Sigmoid colon (tissue), 7 donors: ENCODE measurements around the gene RHO. TPM values are rescaled to one million over a fixed set of nuclear protein-coding genes. Genes with fewer than 3 reads are reported as not detected.

ENCODE experiments used
- DNase-seq: peaks from one replicate; pipeline ENCODE4 v3.0.0-alpha.2; 2019
- H3K27ac ChIP-seq, 4 donors: fragments of 200-600 bp; sonication (generic); one replicate each; pipeline ENCODE4 v1.5.1; 2016 to 2019; ENCODE audit warnings: mild to moderate bottlenecking in 1 of 4
- H3K27me3 ChIP-seq, 3 donors: fragments of 200-600 bp; sonication (generic); one replicate each; pipeline ENCODE4 v1.5.1; 2019; ENCODE audit warnings: mild to moderate bottlenecking in 1 of 3
- H3K36me3 ChIP-seq, 4 donors: fragments of 200-600 bp; sonication (generic); one replicate each; pipeline ENCODE4 v1.5.1; 2016 to 2019
- H3K4me1 ChIP-seq, 4 donors: fragments of 200-600 bp; sonication (generic); one replicate each; pipeline ENCODE4 v1.5.1; 2017 to 2019
- H3K4me3 ChIP-seq, 4 donors: fragments of 200-600 bp; sonication (generic); one replicate each; pipeline ENCODE4 v1.5.1; 2017 to 2019; ENCODE audit warnings: mild to moderate bottlenecking in 2 of 4, moderate library complexity in 1 of 4
- H3K9me3 ChIP-seq, 4 donors: fragments of 200-600 bp in 3 of 4; sonication (generic) in 3 of 4; one replicate each; pipeline versions ENCODE4 v1.5.1 to v1.6.1; 2013 to 2019
- EP300 ChIP-seq, 4 donors: sonication (generic); formaldehyde crosslinking; IDR thresholded peaks; one replicate each; pipeline ENCODE4 v1.6.1; 2017; ENCODE audit warnings: antibody characterized with exemption in 4 of 4
- POLR2A ChIP-seq, 2 donors: fragments of 450-650 bp; IDR thresholded peaks; one replicate each; pipeline ENCODE4 v1.6.1; 2016; ENCODE audit warnings: antibody characterized with exemption in 2 of 2, mild to moderate bottlenecking in 2 of 2, moderate library complexity in 2 of 2
- POLR2AphosphoS5 ChIP-seq, 4 donors: sonication (generic); formaldehyde crosslinking; IDR thresholded peaks; one replicate each; pipeline ENCODE4 v1.6.1; 2017; ENCODE audit warnings: antibody characterized with exemption in 4 of 4
- WGBS, 2 donors: extraction: QIAGEN DNeasy Blood & Tissue Kit; methylation state at CpG; one replicate each; pipeline ENCODE4 v1.1.7; 2013; 5-methylcytosine and 5-hydroxymethylcytosine counted together
- intact Hi-C: fragments of 100-400 bp; cut with DNase I; formaldehyde crosslinking; loops from one replicate; pipeline ENCODE4 v1.15.1; 2023
- polyA plus RNA-seq, 3 donors: library from polyadenylated mRNA; stranded (reverse); fragments of 200-250 nt; gene quantifications; one replicate each; pipeline ENCODE4 v1.2.3, GENCODE V29; 2013
- total RNA-seq, 4 donors: library from RNA; depleted of rRNA; stranded (reverse); fragments of >200 nt; gene quantifications; one replicate each; pipeline ENCODE4 v1.1.0, GENCODE V29; 2016
- TF ChIP-seq, protein P1 (sequence below), 4 experiments: fragments of 450-650 bp in 3 of 4; fragments of 200-600 bp in 1 of 4; IDR thresholded peaks; one replicate each; pipeline ENCODE4 v1.5.1; 2016 to 2019; ENCODE audit warnings: antibody characterized with exemption in 4 of 4, mild to moderate bottlenecking in 3 of 4, moderate library complexity in 2 of 4
- donor health status: healthy with polysubstance abuse.
- donor health status: Bipolar disorder and iron deficiency.
- donor health status: healthy.

RHO gene
- total and polyA plus RNA-seq, 7 donors, result not detected

GRCh38 chr3:129559565-129560079, 31.2 kb downstream of the RHO start:
- intact Hi-C loops, result loop anchor here (5.0 kb wide), 1 partner anchor 38 kb away; no protein-coding TSS in a partner anchor
- Histone ChIP-seq H3K4me3 (no peak overlapping the region), H3K36me3 (peaks cover 0 to 17% (median 2%) of the 10 kb centered on the region in 4 donors), H3K9me3 (no peaks in the 10 kb centered on the region), H3K4me1 (peaks cover 0 to 64% (median 54%) of the 10 kb centered on the region in 4 donors), H3K27ac (peak overlapping the region; percentile 75 to 83 (median 80)), H3K27me3 (no peaks in the 10 kb centered on the region)
- WGBS, 2 donors, result 86 to 88% methylated on average over 20 of the region's 20 CpGs
- DNase-seq, result no peak
- TF ChIP-seq, protein P1, sequence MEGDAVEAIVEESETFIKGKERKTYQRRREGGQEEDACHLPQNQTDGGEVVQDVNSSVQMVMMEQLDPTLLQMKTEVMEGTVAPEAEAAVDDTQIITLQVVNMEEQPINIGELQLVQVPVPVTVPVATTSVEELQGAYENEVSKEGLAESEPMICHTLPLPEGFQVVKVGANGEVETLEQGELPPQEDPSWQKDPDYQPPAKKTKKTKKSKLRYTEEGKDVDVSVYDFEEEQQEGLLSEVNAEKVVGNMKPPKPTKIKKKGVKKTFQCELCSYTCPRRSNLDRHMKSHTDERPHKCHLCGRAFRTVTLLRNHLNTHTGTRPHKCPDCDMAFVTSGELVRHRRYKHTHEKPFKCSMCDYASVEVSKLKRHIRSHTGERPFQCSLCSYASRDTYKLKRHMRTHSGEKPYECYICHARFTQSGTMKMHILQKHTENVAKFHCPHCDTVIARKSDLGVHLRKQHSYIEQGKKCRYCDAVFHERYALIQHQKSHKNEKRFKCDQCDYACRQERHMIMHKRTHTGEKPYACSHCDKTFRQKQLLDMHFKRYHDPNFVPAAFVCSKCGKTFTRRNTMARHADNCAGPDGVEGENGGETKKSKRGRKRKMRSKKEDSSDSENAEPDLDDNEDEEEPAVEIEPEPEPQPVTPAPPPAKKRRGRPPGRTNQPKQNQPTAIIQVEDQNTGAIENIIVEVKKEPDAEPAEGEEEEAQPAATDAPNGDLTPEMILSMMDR (IDR thresholded peaks at IDR 0.05), result no peak
- TF ChIP-seq POLR2A (IDR thresholded peaks at IDR 0.05) (no peak), EP300 (IDR thresholded peaks at IDR 0.05) (no peak), POLR2AphosphoS5 (IDR thresholded peaks at IDR 0.05) (no peak)

DNA sequence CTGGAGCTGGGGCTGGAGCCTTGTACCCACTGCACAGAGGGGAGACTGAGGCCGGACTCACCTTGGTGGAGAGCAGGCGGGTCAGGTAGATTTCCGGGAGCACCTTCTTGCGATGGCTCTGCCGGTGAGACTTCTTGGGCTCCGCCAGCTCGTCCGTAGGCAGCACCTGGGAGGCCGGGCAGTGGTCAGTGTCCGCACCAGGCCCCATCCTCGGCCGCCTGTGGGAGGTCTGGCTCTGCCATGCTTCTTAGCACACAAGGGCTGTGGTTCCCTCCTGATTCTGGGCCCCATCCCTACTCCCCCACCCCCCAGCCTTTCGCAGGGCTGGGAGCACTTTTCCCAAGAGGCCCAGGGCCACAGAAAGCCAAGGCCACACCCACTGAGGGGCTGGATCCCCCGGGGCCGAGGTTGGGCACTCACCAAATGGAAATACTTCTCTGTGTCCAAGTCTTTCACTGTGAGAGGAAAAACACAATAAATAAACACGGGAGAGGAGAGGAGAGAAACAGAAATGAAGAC, 31.9 kb downstream of the RHO start:
- peak overlapping the region; percentile 75 to 83 (median 80) for H3K27ac ChIP-seq
- H3K4me1 ChIP-seq, result peaks cover 0 to 60% (median 54%) of the 10 kb centered on the region in 4 donors
- peak overlapping the region in 1 of 4 donors; percentile 1 for H3K4me3 ChIP-seq
- peaks cover 0 to 17% (median 2%) of the 10 kb centered on the region in 4 donors for H3K36me3 ChIP-seq
- intact Hi-C loops, result loop anchor here (5.0 kb wide), 1 partner anchor 37 kb away; no protein-coding TSS in a partner anchor
- TF ChIP-seq POLR2AphosphoS5 (IDR thresholded peaks at IDR 0.05) (no peak), EP300 (IDR thresholded peaks at IDR 0.05) (no peak), POLR2A (IDR thresholded peaks at IDR 0.05) (no peak)
- TF ChIP-seq, protein P1 (IDR thresholded peaks at IDR 0.05), result no peak
- DNase-seq, result no peak
- no peaks in the 10 kb centered on the region for H3K27me3 ChIP-seq
- H3K9me3 ChIP-seq, result no peaks in the 10 kb centered on the region
- WGBS, 2 donors, result 73 to 74% methylated on average over 16 of the region's 16 CpGs

- DNase-seq, result peak; percentile 92
- H3K27ac ChIP-seq, result peak overlapping the region; percentile 75 to 83 (median 80)
- intact Hi-C loops, result loop anchor here (5.0 kb wide), 1 partner anchor 36 kb away; no protein-coding TSS in a partner anchor
- TF ChIP-seq, protein P1 (IDR thresholded peaks at IDR 0.05), result no peak
- TF ChIP-seq POLR2AphosphoS5 (IDR thresholded peaks at IDR 0.05), result peak; percentile 24 to 66 (median 56)
- peaks cover 0 to 52% (median 51%) of the 10 kb centered on the region in 4 donors for H3K4me1 ChIP-seq
- 49 to 57% methylated on average over 18 of the region's 18 CpGs for WGBS, 2 donors
- H3K36me3 ChIP-seq, result peaks cover 0 to 16% (median 2%) of the 10 kb centered on the region in 4 donors
- H3K27me3 ChIP-seq, result no peaks in the 10 kb centered on the region
- H3K9me3 ChIP-seq, result no peaks in the 10 kb centered on the region
- peak overlapping the region in 2 of 4 donors; percentile 1 to 18 for H3K4me3 ChIP-seq
Observed at GRCh38 chr3:129560911-129561594, 32.6 kb downstream of the RHO start.

DNA sequence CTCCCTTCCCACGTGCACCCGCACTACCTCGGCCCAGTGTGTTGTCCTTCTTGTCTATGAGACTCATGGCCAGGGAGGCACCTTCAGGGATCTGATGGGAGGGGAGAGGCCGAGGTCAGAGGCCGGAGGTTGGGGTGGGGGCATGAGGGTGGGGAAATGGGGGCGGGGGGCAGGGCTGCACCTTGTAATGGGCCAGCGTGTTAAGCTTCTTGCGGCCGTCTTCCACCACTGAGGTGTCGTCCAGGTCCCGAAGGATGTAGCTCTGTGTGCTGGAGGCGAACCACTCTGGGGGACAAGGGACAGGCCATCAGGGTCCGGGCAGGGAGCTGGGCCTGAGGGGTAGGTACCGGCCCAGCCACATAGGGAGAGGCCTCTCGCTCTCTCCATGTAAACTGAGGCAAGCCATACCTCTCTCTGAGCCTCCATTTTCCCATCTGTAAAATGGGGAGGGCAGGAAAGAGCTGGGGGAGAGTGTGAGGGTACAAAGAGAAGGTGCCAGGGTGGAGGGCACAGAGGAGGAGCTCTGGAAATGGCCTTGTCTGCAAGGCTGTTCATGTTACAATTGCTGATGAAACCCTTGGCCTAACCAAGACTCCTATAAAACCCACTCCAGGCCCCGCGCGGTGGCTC, 33.3 kb downstream of the RHO start:
- no peaks in the 10 kb centered on the region for H3K27me3 ChIP-seq
- H3K27ac ChIP-seq, result peak overlapping the region; percentile 75 to 83 (median 80)
- no peak for DNase-seq
- WGBS, 2 donors, result 86 to 91% methylated on average over 18 of the region's 18 CpGs
- H3K4me3 ChIP-seq, result no peak overlapping the region
- intact Hi-C loops, result loop anchor here (5.0 kb wide), 1 partner anchor 36 kb away; no protein-coding TSS in a partner anchor
- peaks cover 0 to 10% (median 2%) of the 10 kb centered on the region in 4 donors for H3K36me3 ChIP-seq
- TF ChIP-seq POLR2AphosphoS5 (IDR thresholded peaks at IDR 0.05) (no peak), POLR2A (IDR thresholded peaks at IDR 0.05) (no peak)
- TF ChIP-seq, protein P1 (IDR thresholded peaks at IDR 0.05), result no peak
- no peaks in the 10 kb centered on the region for H3K9me3 ChIP-seq
- peaks cover 0 to 58% (median 54%) of the 10 kb centered on the region in 4 donors for H3K4me1 ChIP-seq
